ENCODE results near the gene AATK. TPM values are rescaled to one million over a fixed set of nuclear protein-coding genes. Genes with fewer than 3 reads are reported as not detected.

The AATK gene
- total and polyA plus RNA-seq, 2 experiments from 2014 or later = 1.1 to 5.0 TPM

- TF ChIP-seq ETS1 (IDR thresholded peaks at IDR 0.05) (no peak), REST (IDR thresholded peaks at IDR 0.05; ENCODE audit: unreplicated experiment) (no peak), STAT1 (IDR thresholded peaks at IDR 0.05; ENCODE audit: unreplicated experiment) (no peak), ZNF114 (CRISPR knock-in tag; IDR thresholded peaks at IDR 0.05) (no peak)
These were observed 21.8 kb upstream of the AATK start (continued) for GRCh38 chr17:81187586-81188490.

- Histone ChIP-seq H3K9me2 (ENCODE audit: insufficient read depth) (no peaks in the 10 kb centered on the region), H3K4me1 (ENCODE audit: insufficient read depth) (no peaks in the 10 kb centered on the region), H3K27me3 (ENCODE audit: insufficient read depth) (no peaks in the 10 kb centered on the region), H4K20me1 (replicated peaks; ENCODE audit: insufficient read depth) (no peaks in the 10 kb centered on the region), H3K4me3 (no peak overlapping the region), H3K4me2 (no peak overlapping the region), H3K36me3 (ENCODE audit: insufficient read depth) (no peaks in the 10 kb centered on the region), H2AFZ (no peak overlapping the region), H3F3A (replicated peaks; ENCODE audit: low read depth) (no peaks in the 10 kb centered on the region), H3K79me2 (replicated peaks; ENCODE audit: insufficient read depth) (no peaks in the 10 kb centered on the region), H3K27ac (ENCODE audit: low read depth) (no peak overlapping the region)
- Mint-ChIP-seq H3K36me3 (ENCODE audit: low read depth) (0 out of 3 replicates have a peak, but pooled peaks cover 4% of the 10 kb centered on the region), H3K4me3 (no peak overlapping the region), H3K4me1 (no peaks in the 10 kb centered on the region; the same call in 2 of the 3 replicates), H3K9me3 (no peaks in the 10 kb centered on the region; the same call in 2 of the 3 replicates), H3K27ac (no peak overlapping the region), H3K27me3 (ENCODE audit: insufficient read depth, low read depth, poor library complexity) (peaks cover 11% of the 10 kb centered on the region)
- ATAC-seq = no peak
- TF ChIP-seq ZNF114 (CRISPR knock-in tag; IDR thresholded peaks at IDR 0.05) (no peak), EZH2 (IDR thresholded peaks at IDR 0.05; ENCODE audit: low read depth, unreplicated experiment) (no peak), POLR2AphosphoS5 (IDR thresholded peaks at IDR 0.05; ENCODE audit: low read depth) (no peak)
- DNase-seq (ENCODE audit: low spot score) = no peak
These were observed 21.1 kb upstream of the AATK start for GRCh38 chr17:81187120-81187519.

- H3K4me1 ChIP-seq (ENCODE audit: insufficient read depth) = no peaks in the 10 kb centered on the region
- H3K27me3 Mint-ChIP-seq (ENCODE audit: insufficient read depth, low read depth, poor library complexity) = peaks cover 11% of the 10 kb centered on the region
- H3F3A ChIP-seq (replicated peaks; ENCODE audit: low read depth) = no peaks in the 10 kb centered on the region
- no peak overlapping the region for H3K4me2 ChIP-seq
- H2AFZ ChIP-seq = no peak overlapping the region
- DNase-seq (ENCODE audit: low spot score) (no peak), ATAC-seq (no peak)
- no peaks in the 10 kb centered on the region for H3K79me2 ChIP-seq (replicated peaks; ENCODE audit: insufficient read depth)
- H3K27me3 ChIP-seq (ENCODE audit: insufficient read depth) = no peaks in the 10 kb centered on the region
- no peaks in the 10 kb centered on the region for H4K20me1 ChIP-seq (replicated peaks; ENCODE audit: insufficient read depth)
- H3K9me2 ChIP-seq (ENCODE audit: insufficient read depth) = no peaks in the 10 kb centered on the region
- no peaks in the 10 kb centered on the region for H3K36me3 ChIP-seq (ENCODE audit: insufficient read depth)
- no peak overlapping the region for H3K4me3 Mint-ChIP-seq
- no peaks in the 10 kb centered on the region; the same call in 2 of the 3 replicates for H3K4me1 Mint-ChIP-seq
- no peaks in the 10 kb centered on the region; the same call in 2 of the 3 replicates for H3K9me3 Mint-ChIP-seq
- H3K27ac ChIP-seq (ENCODE audit: low read depth) = no peak overlapping the region
- H3K27ac Mint-ChIP-seq = no peak overlapping the region
- 0 out of 3 replicates have a peak, but pooled peaks cover 4% of the 10 kb centered on the region for H3K36me3 Mint-ChIP-seq (ENCODE audit: low read depth)
- H3K4me3 ChIP-seq = no peak overlapping the region
- TF ChIP-seq POLR2AphosphoS5 (IDR thresholded peaks at IDR 0.05; ENCODE audit: low read depth) (no peak), NANOG (IDR thresholded peaks at IDR 0.05; ENCODE audit: borderline replicate concordance) (no peak), JUNB (IDR thresholded peaks at IDR 0.05; ENCODE audit: unreplicated experiment) (no peak)
These were observed 20.2 kb upstream of the AATK start for GRCh38 chr17:81186203-81186602.

Measured in GM23338 (cell line).